CD4-positive, alpha-beta T cell treated with Interleukin-17A for 4 hours (primary cell): ENCODE data around the gene MAN1C1.
A peak's percentile ranks its signal among the peaks of the same experiment; 100 is the strongest.
"Not testable (repeated sequence)": the region's sequence is repeated elsewhere in the genome, so short reads cannot be mapped to it uniquely, and the experiment has no call there.

ENCODE experiments used
- DNase-seq: peaks from one replicate; pipeline ENCODE4 v3.0.0-alpha.2; 2020; ENCODE audit warnings: mixed read lengths

Gene MAN1C1

GRCh38 chr1:25658791-25659431, 42.3 kb downstream of the MAN1C1 start:
- no peak for DNase-seq

GRCh38 chr1:25661043-25661815, 44.6 kb downstream of the MAN1C1 start:
- no peak for DNase-seq

GRCh38 chr1:25662061-25662460, 45.5 kb downstream of the MAN1C1 start:
- DNase-seq = no peak

- not testable (repeated sequence) for DNase-seq
These were observed 46.4 kb downstream of the MAN1C1 start for GRCh38 chr1:25662959-25663358.

GRCh38 chr1:25664357-25665199, 48.0 kb downstream of the MAN1C1 start:
- no peak for DNase-seq

- no peak for DNase-seq
These were observed 49.9 kb downstream of the MAN1C1 start for GRCh38 chr1:25666460-25666859.

- peak; percentile 48 for DNase-seq
These were observed 52.5 kb downstream of the MAN1C1 start for GRCh38 chr1:25668931-25669573.

- DNase-seq = no peak
These were observed 53.4 kb downstream of the MAN1C1 start for GRCh38 chr1:25669781-25670567.

- DNase-seq = no peak
These were observed 55.3 kb downstream of the MAN1C1 start for GRCh38 chr1:25671929-25672328.

GRCh38 chr1:25672763-25673409, 56.3 kb downstream of the MAN1C1 start:
- DNase-seq = peak; percentile 44

- DNase-seq = peak; percentile 27
These were observed 56.9 kb downstream of the MAN1C1 start for GRCh38 chr1:25673456-25673855.

- no peak for DNase-seq
These were observed 57.6 kb downstream of the MAN1C1 start for GRCh38 chr1:25673962-25674806.

- DNase-seq = no peak
These were observed 58.2 kb downstream of the MAN1C1 start for GRCh38 chr1:25674807-25675084.

GRCh38 chr1:25675729-25676476, 59.3 kb downstream of the MAN1C1 start:
- DNase-seq = peak; percentile 82

GRCh38 chr1:25676488-25676887, 59.9 kb downstream of the MAN1C1 start:
- DNase-seq = peak; percentile 45

GRCh38 chr1:25677193-25677773, 60.7 kb downstream of the MAN1C1 start:
- DNase-seq = peak; percentile 62

- no peak for DNase-seq
These were observed 62.6 kb downstream of the MAN1C1 start for GRCh38 chr1:25679171-25679570.

GRCh38 chr1:25680701-25681100, 64.1 kb downstream of the MAN1C1 start:
- DNase-seq = no peak

- DNase-seq = no peak
These were observed 65.5 kb downstream of the MAN1C1 start for GRCh38 chr1:25682059-25682601.
